HepG2 (cell line): ENCODE results near the gene STX4. TPM values are rescaled to one million over a fixed set of nuclear protein-coding genes. Genes with fewer than 3 reads are reported as not detected.

Experiments
- ATF7-NPFF ChIP-seq: sonication (generic); formaldehyde crosslinking; IDR thresholded peaks from 2 replicates; pipeline ENCODE4 v1.8.1; 2023; ENCODE audit warnings: mild to moderate bottlenecking, low read depth, missing genetic modification reagents, moderate library complexity
- CSRNP2 ChIP-seq: sonication (generic); formaldehyde crosslinking; conservative IDR thresholded peaks from 2 replicates; pipeline ENCODE4 v1.8.0; 2022; ENCODE audit warnings: low read depth, missing genetic modification reagents
- DNMT1 ChIP-seq: sonication (generic); formaldehyde crosslinking; IDR thresholded peaks from 2 replicates; pipeline ENCODE4 v1.5.1; 2020; ENCODE audit warnings: mild to moderate bottlenecking, missing genetic modification reagents
- HOXA5 ChIP-seq: sonication (generic); formaldehyde crosslinking; IDR thresholded peaks from 2 replicates; pipeline ENCODE4 v1.4.0; 2020; ENCODE audit warnings: missing genetic modification reagents
- JUN ChIP-seq: sonication (generic); formaldehyde crosslinking; IDR thresholded peaks from 2 replicates; pipeline ENCODE4 v1.4.0; 2020; ENCODE audit warnings: mild to moderate bottlenecking, missing genetic modification reagents
- KDM1A ChIP-seq: IDR thresholded peaks from 2 replicates; pipeline ENCODE4 v1.6.1; 2016; ENCODE audit warnings: missing compliant biosample characterization
- LRRFIP1 ChIP-seq: sonication (generic); formaldehyde crosslinking; conservative IDR thresholded peaks from 2 replicates; pipeline ENCODE4 v1.4.0; 2020; ENCODE audit warnings: missing genetic modification reagents
- MEF2D ChIP-seq: sonication (generic); formaldehyde crosslinking; IDR thresholded peaks from 2 replicates; pipeline ENCODE4 v1.5.1; 2020; ENCODE audit warnings: mild to moderate bottlenecking, missing genetic modification reagents
- NFRKB ChIP-seq: fragments of 450-650 bp; IDR thresholded peaks from 2 replicates; pipeline ENCODE4 v1.6.1; 2017
- SATB2 ChIP-seq: sonication (generic); formaldehyde crosslinking; IDR thresholded peaks from 2 replicates; pipeline ENCODE4 v1.5.0; 2020; ENCODE audit warnings: missing genetic modification reagents
- TEAD2 ChIP-seq: sonication (generic); formaldehyde crosslinking; IDR thresholded peaks from 2 replicates; pipeline ENCODE4 v1.9.0; 2021; ENCODE audit warnings: missing genetic modification reagents
- THAP11 ChIP-seq: IDR thresholded peaks from 2 replicates; pipeline ENCODE4 v1.6.1; 2016; ENCODE audit warnings: missing biosample characterization, missing genetic modification reagents
- TRIM22 ChIP-seq: fragments of 450-650 bp; IDR thresholded peaks from 2 replicates; pipeline ENCODE4 v1.6.1; 2017
- ZNF230 ChIP-seq: sonication (generic); formaldehyde crosslinking; IDR thresholded peaks from 2 replicates; pipeline ENCODE4 v1.4.0; 2020; ENCODE audit warnings: mild to moderate bottlenecking, missing genetic modification reagents
- ZNF24 ChIP-seq: fragments of 450-650 bp; IDR thresholded peaks from 2 replicates; pipeline ENCODE4 v1.6.1; 2017; ENCODE audit warnings: antibody characterized with exemption, mild to moderate bottlenecking
- ZNF770 ChIP-seq: sonication (generic); formaldehyde crosslinking; IDR thresholded peaks from 2 replicates; pipeline ENCODE4 v1.5.0; 2020; ENCODE audit warnings: mild to moderate bottlenecking, missing genetic modification reagents
- ZSCAN21 ChIP-seq: sonication (generic); formaldehyde crosslinking; IDR thresholded peaks from 2 replicates; pipeline ENCODE4 v1.8.0; 2022; ENCODE audit warnings: mild to moderate bottlenecking, missing genetic modification reagents, moderate library complexity, borderline replicate concordance
- polyA plus RNA-seq, 8 experiments: library from polyadenylated mRNA; depleted of rRNA in 3 of 8; stranded (reverse) in 7 of 8; unstranded in 1 of 8; fragments of >200 nt; fragmentation: Illumina TruSeq in 4 of 8; extraction: Trizol in 4 of 8; gene quantifications; 2 replicates each; pipeline versions ENCODE4 v1.2.1 to v1.2.3, GENCODE V29; 2011 to 2016; ENCODE audit warnings: low read depth in 4 of 8, missing spikeins in 1 of 8, mixed read lengths in 1 of 8; ENCODE audit not compliant: insufficient read depth in 1 of 8
- total RNA-seq, 5 experiments: library from RNA; depleted of rRNA; stranded (reverse); fragments of >200 nt; fragmentation: Illumina TruSeq; extraction: Trizol; gene quantifications; 2 replicates each; pipeline ENCODE4 v1.2.3, GENCODE V29; 2016; ENCODE audit warnings: low read depth in 1 of 5
- TF ChIP-seq, protein P1 (sequence below): IDR thresholded peaks from 2 replicates; pipeline ENCODE4 v1.6.1; 2016; ENCODE audit warnings: low read depth, borderline replicate concordance
- TF ChIP-seq, protein P2 (sequence below): sonication (generic); formaldehyde crosslinking; IDR thresholded peaks from 2 replicates; pipeline ENCODE4 v1.4.0; 2020; ENCODE audit warnings: missing genetic modification reagents

The STX4 gene
- total and polyA plus RNA-seq, 2 of the 13 experiments (the other 11 are each of a cell fraction or from before 2014, with no cell fraction given): 29.2 to 34.6 TPM

- TF ChIP-seq LRRFIP1 (no peak), CSRNP2 (CRISPR knock-in tag) (no peak), KDM1A (CRISPR knock-in tag) (no peak), ZSCAN21 (CRISPR knock-in tag) (0 out of 2 replicates have a peak, but pooled peaks have one; percentile 5), HOXA5 (CRISPR knock-in tag) (peak; percentile 56; the same call in 1 of the 2 replicates), ZNF770 (CRISPR knock-in tag) (no peak), THAP11 (CRISPR knock-in tag) (no peak), MEF2D (CRISPR knock-in tag) (no peak), JUN (no peak), ZNF24 (no peak), ZNF230 (CRISPR knock-in tag) (no peak), TRIM22 (no peak), TEAD2 (CRISPR knock-in tag) (no peak), DNMT1 (CRISPR knock-in tag) (peak; percentile 39; the same call in 1 of the 2 replicates), SATB2 (CRISPR knock-in tag) (no peak), ATF7-NPFF (no peak; the same call in 1 of the 2 replicates), NFRKB (no peak)
- TF ChIP-seq, protein P1, sequence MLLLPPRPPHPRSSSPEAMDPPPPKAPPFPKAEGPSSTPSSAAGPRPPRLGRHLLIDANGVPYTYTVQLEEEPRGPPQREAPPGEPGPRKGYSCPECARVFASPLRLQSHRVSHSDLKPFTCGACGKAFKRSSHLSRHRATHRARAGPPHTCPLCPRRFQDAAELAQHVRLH (CRISPR knock-in tag): peak; percentile 74; the same call in 1 of the 2 replicates
- TF ChIP-seq, protein P2, sequence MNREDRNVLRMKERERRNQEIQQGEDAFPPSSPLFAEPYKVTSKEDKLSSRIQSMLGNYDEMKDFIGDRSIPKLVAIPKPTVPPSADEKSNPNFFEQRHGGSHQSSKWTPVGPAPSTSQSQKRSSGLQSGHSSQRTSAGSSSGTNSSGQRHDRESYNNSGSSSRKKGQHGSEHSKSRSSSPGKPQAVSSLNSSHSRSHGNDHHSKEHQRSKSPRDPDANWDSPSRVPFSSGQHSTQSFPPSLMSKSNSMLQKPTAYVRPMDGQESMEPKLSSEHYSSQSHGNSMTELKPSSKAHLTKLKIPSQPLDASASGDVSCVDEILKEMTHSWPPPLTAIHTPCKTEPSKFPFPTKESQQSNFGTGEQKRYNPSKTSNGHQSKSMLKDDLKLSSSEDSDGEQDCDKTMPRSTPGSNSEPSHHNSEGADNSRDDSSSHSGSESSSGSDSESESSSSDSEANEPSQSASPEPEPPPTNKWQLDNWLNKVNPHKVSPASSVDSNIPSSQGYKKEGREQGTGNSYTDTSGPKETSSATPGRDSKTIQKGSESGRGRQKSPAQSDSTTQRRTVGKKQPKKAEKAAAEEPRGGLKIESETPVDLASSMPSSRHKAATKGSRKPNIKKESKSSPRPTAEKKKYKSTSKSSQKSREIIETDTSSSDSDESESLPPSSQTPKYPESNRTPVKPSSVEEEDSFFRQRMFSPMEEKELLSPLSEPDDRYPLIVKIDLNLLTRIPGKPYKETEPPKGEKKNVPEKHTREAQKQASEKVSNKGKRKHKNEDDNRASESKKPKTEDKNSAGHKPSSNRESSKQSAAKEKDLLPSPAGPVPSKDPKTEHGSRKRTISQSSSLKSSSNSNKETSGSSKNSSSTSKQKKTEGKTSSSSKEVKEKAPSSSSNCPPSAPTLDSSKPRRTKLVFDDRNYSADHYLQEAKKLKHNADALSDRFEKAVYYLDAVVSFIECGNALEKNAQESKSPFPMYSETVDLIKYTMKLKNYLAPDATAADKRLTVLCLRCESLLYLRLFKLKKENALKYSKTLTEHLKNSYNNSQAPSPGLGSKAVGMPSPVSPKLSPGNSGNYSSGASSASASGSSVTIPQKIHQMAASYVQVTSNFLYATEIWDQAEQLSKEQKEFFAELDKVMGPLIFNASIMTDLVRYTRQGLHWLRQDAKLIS (CRISPR knock-in tag): no peak
Observed at GRCh38 chr16:30984669-30985400, 48.5 kb upstream of the STX4 start, which contains the start of gene HSD3B7 (continued).
